ENCODE measurements around the gene ANKRD34A. TPM values are rescaled to one million over a fixed set of nuclear protein-coding genes. Genes with fewer than 3 reads are reported as not detected.

Gene ANKRD34A
- total and polyA plus RNA-seq, 2 of the 4 experiments (the other 2 are of a cell fraction): 0.90 to 1.9 TPM

GRCh38 chr1:145957443-145958319 lies 6.7 kb downstream of the ANKRD34A start, which contains the start of gene LIX1L:
Gene LIX1L, minus strand, starts transcription at chr1:145958017. Its CDS starts 90 bp downstream, at chr1:145957927.
- ChIA-PET CTCF (interaction anchor here (0.8 to 1.2 kb wide), 2 partner anchors 66 to 98 kb away, joined by 3 to 4 read pairs; partner anchors contain the start of gene PIAS3), POLR2A (ENCODE audit: unreplicated experiment) (interaction anchor here (0.5 to 0.8 kb wide), 3 partner anchors 12 to 99 kb away, joined by 3 to 6 read pairs (median 3); partner anchors contain the start of gene PIAS3)
- H2AFZ ChIP-seq (replicated peaks; ENCODE audit: low read length, poor library complexity): peak within 1 kb of the TSS; percentile 95
- H3K4me2 ChIP-seq (ENCODE audit: low read depth, low read length): peak within 1 kb of the TSS; percentile 99
- H3K79me1 ChIP-seq (ENCODE audit: low read depth in 1 of 2, low read length in 2 of 2): peaks cover 21 to 66% of the 10 kb centered on the region in 2 experiments
- ATAC-seq (ENCODE audit: low read depth) (peak; percentile 85), DNase-seq (peak; percentile 96)
- peak within 1 kb of the TSS; percentile 8 to 89 for H4K8ac ChIP-seq (ENCODE audit: low read depth in 2 of 2, low read length in 2 of 2)
- peak within 1 kb of the TSS; percentile 63; the same call in 1 of the 2 replicates for H2BK120ac ChIP-seq (ENCODE audit: low read depth, low read length)
- peak within 1 kb of the TSS; percentile 63 for H2AK5ac ChIP-seq (ENCODE audit: low read depth, low read length)
- H2BK15ac ChIP-seq (ENCODE audit: low read depth, low read length): peak within 1 kb of the TSS; percentile 7; the same call in 1 of the 3 replicates
- peak within 1 kb of the TSS; percentile 87 for H3K9ac ChIP-seq (ENCODE audit: low read depth, low read length)
- intact Hi-C loops (cut with micrococcal nuclease) (loop anchor here (2.0 to 10.0 kb wide), 3 partner anchors 31 to 100 kb away; partner anchors contain the start of genes PIAS3 and RBM8A), dilution Hi-C loops (cut with HindIII; ENCODE audit: low sequenced_read_pairs, unreplicated experiment) (no loop called here), in situ Hi-C loops (cut with MboI; ENCODE audit: low sequenced_read_pairs) (no loop called here)
- no peaks in the 10 kb centered on the region for H3K36me3 ChIP-seq (ENCODE audit: control insufficient read depth, insufficient read depth, low read length)
- H3K27ac ChIP-seq (ENCODE audit: insufficient read depth, low read length): peak within 1 kb of the TSS; percentile 94
- peak within 1 kb of the TSS; percentile 98 for H2BK5ac ChIP-seq (ENCODE audit: low read depth, low read length, poor library complexity, severe bottlenecking)
- H3K18ac ChIP-seq (ENCODE audit: low read depth, low read length): peak within 1 kb of the TSS; percentile 55
- peak within 1 kb of the TSS; percentile 68 for H3K4me3 ChIP-seq (ENCODE audit: insufficient read depth, low read depth, low read length)
- peak within 1 kb of the TSS; percentile 81; the same call in 1 of the 2 replicates for H3K23ac ChIP-seq (ENCODE audit: low read depth, low read length)
- peaks cover 15% of the 10 kb centered on the region; the same call in 1 of the 2 replicates for H4K20me1 ChIP-seq (ENCODE audit: insufficient read depth, low read length)
- peak within 1 kb of the TSS; percentile 82 for H3K14ac ChIP-seq (replicated peaks; ENCODE audit: low read depth, low read length)
- no peaks in the 10 kb centered on the region for H3K9me3 ChIP-seq (ENCODE audit: control insufficient read depth, insufficient read depth, low read length)
- peak within 1 kb of the TSS; percentile 98 for H2AK9ac ChIP-seq (replicated peaks; ENCODE audit: low read depth, low read length, poor library complexity)
- H2BK20ac ChIP-seq (ENCODE audit: low read depth, low read length): no peak within 1 kb of the TSS
- H3K4ac ChIP-seq (ENCODE audit: low read depth, low read length): peak within 1 kb of the TSS; percentile 90
- peak within 1 kb of the TSS; percentile 88; the same call in 1 of the 2 replicates for H4K91ac ChIP-seq (ENCODE audit: insufficient read depth, low read depth, low read length)
- H3K27me3 ChIP-seq (ENCODE audit: control insufficient read depth, insufficient read depth, low read length): no peaks in the 10 kb centered on the region
- H3K9me1 ChIP-seq (ENCODE audit: insufficient read depth, low read length): peaks cover 17% of the 10 kb centered on the region
- peak within 1 kb of the TSS; percentile 31 for H4K5ac ChIP-seq (ENCODE audit: low read depth, low read length)
- BruUV-seq (replicated peaks): no TSS peak
- peak within 1 kb of the TSS; percentile 74 for H3K56ac ChIP-seq (ENCODE audit: extremely low read depth, insufficient read depth, low read length)
- 4% methylated on average over 11 of the region's 60 CpGs; no CpG with 5 or more reads in 1 of the 2 experiments for WGBS, 2 experiments (ENCODE audit: extremely low coverage in 2 of 2, insufficient read length in 1 of 2)
- H3K4me1 ChIP-seq (ENCODE audit: control insufficient read depth, insufficient read depth, low read length): peaks cover 18% of the 10 kb centered on the region
- no peak for TF ChIP-seq RAD21 (IDR thresholded peaks at IDR 0.05; ENCODE audit: low read length)
- no peak for TF ChIP-seq MAFK (IDR thresholded peaks at IDR 0.05; ENCODE audit: low read depth, low read length)
- TF ChIP-seq CHD1 (IDR thresholded peaks at IDR 0.05; ENCODE audit: low read depth, low read length): no peak
- TF ChIP-seq RCOR1 (IDR thresholded peaks at IDR 0.05; ENCODE audit: insufficient replicate concordance, low read length): no peak
- peak; percentile 67 for TF ChIP-seq BHLHE40 (IDR thresholded peaks at IDR 0.05; ENCODE audit: low read depth, low read length)
- TF ChIP-seq POLR2A (IDR thresholded peaks at IDR 0.05; ENCODE audit: low read depth, low read length): peak; percentile 86
- no peak for TF ChIP-seq CEBPB (IDR thresholded peaks at IDR 0.05; ENCODE audit: low read depth, low read length)
- peak; percentile 8; the same call in 1 of the 2 replicates for TF ChIP-seq NFE2L2 (IDR thresholded peaks at IDR 0.05; ENCODE audit: low read depth, low read length)
- TF ChIP-seq MAZ (IDR thresholded peaks at IDR 0.05; ENCODE audit: borderline replicate concordance, low read depth, low read length): peak; percentile 67; the same call in 1 of the 2 replicates
- no peak for TF ChIP-seq CTCF (conservative IDR thresholded peaks at IDR 0.05; ENCODE audit: low read depth, low read length)
- no peak for TF ChIP-seq ELK1 (IDR thresholded peaks at IDR 0.05; ENCODE audit: borderline replicate concordance, low read depth, low read length)
- peak; percentile 75; the same call in 1 of the 2 replicates for TF ChIP-seq MXI1 (IDR thresholded peaks at IDR 0.05; ENCODE audit: borderline replicate concordance, low read depth, low read length)

Measured in IMR-90 (cell line).